IPS-20b (cell line): ENCODE data around the gene FRS2.
A peak's percentile ranks its signal among the peaks of the same experiment; 100 is the strongest.

Experiments used
- H3K27ac ChIP-seq: one replicate; pipeline ENCODE4 v1.5.1; 2013; ENCODE audit warnings: low read length
- H3K27me3 ChIP-seq: 2 replicates; pipeline ENCODE4 v1.6.1; 2013; ENCODE audit warnings: mild to moderate bottlenecking, low read length, inconsistent platforms; ENCODE audit not compliant: insufficient read depth
- H3K36me3 ChIP-seq: 2 replicates; pipeline ENCODE4 v1.6.1; 2013; ENCODE audit warnings: low read depth, mild to moderate bottlenecking, inconsistent platforms, low read length, moderate library complexity; ENCODE audit not compliant: insufficient read depth
- H3K4me1 ChIP-seq: 2 replicates; pipeline ENCODE4 v1.6.1; 2013; ENCODE audit warnings: mild to moderate bottlenecking, control low read depth, inconsistent platforms, low read length, moderate library complexity; ENCODE audit not compliant: insufficient read depth
- H3K4me3 ChIP-seq: 2 replicates; pipeline ENCODE4 v1.5.1; 2013; ENCODE audit warnings: mild to moderate bottlenecking, low read length, inconsistent platforms
- H3K9ac ChIP-seq: 2 replicates; pipeline ENCODE4 v1.6.1; 2013; ENCODE audit warnings: low read depth, mild to moderate bottlenecking, inconsistent platforms, low read length, moderate library complexity
- H3K9me3 ChIP-seq: 2 replicates; pipeline ENCODE4 v1.6.1; 2013; ENCODE audit warnings: mild to moderate bottlenecking, low read depth, low read length, inconsistent platforms; ENCODE audit not compliant: insufficient read depth

Gene FRS2

GRCh38 chr12:69575346-69575745, 105.2 kb downstream of the FRS2 start:
- no peaks in the 10 kb centered on the region for H3K4me1 ChIP-seq
- no peak overlapping the region for H3K9ac ChIP-seq
- H3K36me3 ChIP-seq, result peaks cover 46% of the 10 kb centered on the region
- H3K27me3 ChIP-seq, result no peaks in the 10 kb centered on the region
- H3K4me3 ChIP-seq, result no peak overlapping the region
- no peaks in the 10 kb centered on the region for H3K9me3 ChIP-seq
- no peak overlapping the region for H3K27ac ChIP-seq

DNA sequence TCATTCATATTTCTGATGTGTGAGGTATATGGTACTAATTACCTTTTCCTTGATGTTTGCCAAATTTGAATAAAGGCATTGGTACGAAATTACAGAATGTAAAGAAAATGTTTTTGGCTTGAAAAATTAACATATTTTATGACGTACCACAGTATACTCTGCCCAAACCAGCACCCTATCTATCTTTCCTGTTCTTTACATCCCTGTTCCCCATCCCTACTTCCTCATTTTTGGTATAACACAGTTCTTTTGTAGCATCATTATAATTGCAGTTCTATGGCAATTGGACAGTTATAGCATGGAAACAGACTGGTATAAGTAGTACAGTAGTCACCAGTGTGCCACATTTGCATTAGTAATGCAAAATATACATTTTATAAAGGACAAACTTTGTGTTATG, 108.1 kb downstream of the FRS2 start:
- Histone ChIP-seq H3K27me3 (no peaks in the 10 kb centered on the region), H3K4me3 (no peak overlapping the region), H3K4me1 (peaks cover under 1% of the 10 kb centered on the region; the same call in 1 of the 2 replicates), H3K9me3 (no peaks in the 10 kb centered on the region), H3K36me3 (peaks cover 29% of the 10 kb centered on the region), H3K9ac (no peak overlapping the region), H3K27ac (no peak overlapping the region)

GRCh38 chr12:69579029-69579428, 108.8 kb downstream of the FRS2 start:
- H3K4me3 ChIP-seq, result no peak overlapping the region
- no peaks in the 10 kb centered on the region for H3K27me3 ChIP-seq
- no peaks in the 10 kb centered on the region for H3K9me3 ChIP-seq
- H3K27ac ChIP-seq, result no peak overlapping the region
- H3K4me1 ChIP-seq, result peaks cover 4% of the 10 kb centered on the region; the same call in 1 of the 2 replicates
- peaks cover 22% of the 10 kb centered on the region for H3K36me3 ChIP-seq
- H3K9ac ChIP-seq, result no peak overlapping the region

GRCh38 chr12:69580074-69580473, 109.9 kb downstream of the FRS2 start:
- no peaks in the 10 kb centered on the region for H3K9me3 ChIP-seq
- H3K27ac ChIP-seq, result no peak overlapping the region
- H3K27me3 ChIP-seq, result no peaks in the 10 kb centered on the region
- peaks cover 11% of the 10 kb centered on the region for H3K36me3 ChIP-seq
- no peak overlapping the region for H3K4me3 ChIP-seq
- H3K9ac ChIP-seq, result no peak overlapping the region
- H3K4me1 ChIP-seq, result peaks cover 4% of the 10 kb centered on the region; the same call in 1 of the 2 replicates

DNA sequence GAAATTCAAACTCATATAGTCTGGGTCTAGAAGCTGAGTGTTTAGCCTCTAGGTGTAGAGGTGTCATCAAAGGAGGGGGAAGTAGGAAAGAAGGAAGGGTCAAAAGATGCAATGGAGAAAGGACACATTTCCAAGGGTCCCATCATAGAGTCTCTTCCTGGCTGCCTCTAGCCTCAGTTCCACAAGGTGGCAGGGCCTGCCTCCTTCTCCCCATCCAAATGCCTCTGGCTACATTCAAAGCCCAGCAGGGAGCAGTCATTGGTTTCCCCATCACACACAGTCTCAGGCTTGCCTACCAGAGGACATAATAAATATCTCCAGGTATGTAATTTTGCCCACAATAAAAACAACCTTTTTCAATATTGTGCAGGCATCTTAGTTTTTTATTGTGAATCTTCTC, 113.0 kb downstream of the FRS2 start:
- H3K9ac ChIP-seq, result no peak overlapping the region
- no peaks in the 10 kb centered on the region for H3K9me3 ChIP-seq
- H3K4me1 ChIP-seq, result peaks cover 4% of the 10 kb centered on the region; the same call in 1 of the 2 replicates
- H3K27me3 ChIP-seq, result no peaks in the 10 kb centered on the region
- H3K36me3 ChIP-seq, result peaks cover 24% of the 10 kb centered on the region
- no peak overlapping the region for H3K4me3 ChIP-seq
- H3K27ac ChIP-seq, result no peak overlapping the region

- H3K4me3 ChIP-seq, result peak within 1 kb of the TSS; percentile 94
- H3K4me1 ChIP-seq, result peaks cover 4% of the 10 kb centered on the region; the same call in 1 of the 2 replicates
Measured at GRCh38 chr12:69585189-69586062, 115.2 kb downstream of the FRS2 start, which contains the start of gene CCT2. Gene CCT2, plus strand, starts transcription at chr12:69585459. Its CDS starts 63 bp downstream, at chr12:69585522.

GRCh38 chr12:69588527-69588926, 118.3 kb downstream of the FRS2 start:
- Histone ChIP-seq H3K4me3 (no peak overlapping the region), H3K4me1 (peaks cover under 1% of the 10 kb centered on the region; the same call in 1 of the 2 replicates), H3K9ac (no peak overlapping the region), H3K36me3 (peaks cover 77% of the 10 kb centered on the region), H3K9me3 (no peaks in the 10 kb centered on the region), H3K27me3 (no peaks in the 10 kb centered on the region), H3K27ac (no peak overlapping the region)

More at GRCh38 chr12:69585189-69586062, 115.2 kb downstream of the FRS2 start, which contains the start of gene CCT2:
- Histone ChIP-seq H3K27me3 (no peaks in the 10 kb centered on the region), H3K27ac (peak within 1 kb of the TSS; percentile 96), H3K9ac (peak within 1 kb of the TSS; percentile 99), H3K36me3 (peaks cover 46% of the 10 kb centered on the region), H3K9me3 (no peaks in the 10 kb centered on the region)

DNA sequence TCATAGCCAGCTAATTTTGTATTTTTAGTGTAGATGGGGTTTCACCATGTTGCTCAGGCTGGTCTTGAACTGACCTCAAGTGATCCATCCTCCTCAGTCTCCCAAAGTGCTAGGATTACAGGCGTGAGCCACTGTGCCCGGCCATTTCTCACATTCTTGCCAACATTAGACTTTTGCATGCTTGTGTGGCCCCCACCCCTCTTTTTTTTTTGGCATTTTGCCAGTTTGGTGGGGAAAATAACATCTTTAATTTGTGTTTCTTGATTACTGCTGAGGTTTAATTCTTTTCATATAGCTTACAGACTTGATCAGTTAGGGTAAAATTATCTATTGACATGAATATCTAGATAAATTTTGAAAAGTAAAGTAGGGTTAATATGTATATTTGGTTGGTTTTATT, 118.9 kb downstream of the FRS2 start:
- Histone ChIP-seq H3K4me3 (no peak overlapping the region), H3K4me1 (no peaks in the 10 kb centered on the region; the same call in 1 of the 2 replicates), H3K36me3 (peaks cover 82% of the 10 kb centered on the region), H3K27ac (no peak overlapping the region), H3K9ac (no peak overlapping the region), H3K9me3 (no peaks in the 10 kb centered on the region), H3K27me3 (no peaks in the 10 kb centered on the region)

DNA sequence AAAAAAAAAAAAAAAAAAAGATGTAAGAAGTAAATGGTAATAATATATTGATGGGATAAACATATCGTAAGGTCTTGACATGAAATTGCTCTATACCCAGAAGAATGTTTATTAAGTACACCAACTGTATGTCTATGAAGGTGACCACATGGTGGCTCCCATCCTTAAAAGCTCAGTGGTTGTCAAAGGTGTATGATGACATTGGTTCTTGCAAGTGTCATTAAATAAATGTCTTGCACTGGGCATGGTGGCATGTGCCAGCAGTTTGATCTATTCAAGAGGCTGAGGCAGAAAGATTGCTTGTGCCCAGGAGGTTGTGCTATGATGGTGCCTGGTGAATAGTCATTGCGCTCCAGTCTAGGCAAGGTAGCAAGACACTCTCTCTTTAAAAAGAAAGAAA, 125.5 kb downstream of the FRS2 start:
- no peaks in the 10 kb centered on the region for H3K9me3 ChIP-seq
- no peaks in the 10 kb centered on the region for H3K27me3 ChIP-seq
- no peak overlapping the region for H3K4me3 ChIP-seq
- H3K4me1 ChIP-seq, result no peaks in the 10 kb centered on the region
- no peak overlapping the region for H3K27ac ChIP-seq
- H3K36me3 ChIP-seq, result peaks cover 100% of the 10 kb centered on the region
- no peak overlapping the region for H3K9ac ChIP-seq

DNA sequence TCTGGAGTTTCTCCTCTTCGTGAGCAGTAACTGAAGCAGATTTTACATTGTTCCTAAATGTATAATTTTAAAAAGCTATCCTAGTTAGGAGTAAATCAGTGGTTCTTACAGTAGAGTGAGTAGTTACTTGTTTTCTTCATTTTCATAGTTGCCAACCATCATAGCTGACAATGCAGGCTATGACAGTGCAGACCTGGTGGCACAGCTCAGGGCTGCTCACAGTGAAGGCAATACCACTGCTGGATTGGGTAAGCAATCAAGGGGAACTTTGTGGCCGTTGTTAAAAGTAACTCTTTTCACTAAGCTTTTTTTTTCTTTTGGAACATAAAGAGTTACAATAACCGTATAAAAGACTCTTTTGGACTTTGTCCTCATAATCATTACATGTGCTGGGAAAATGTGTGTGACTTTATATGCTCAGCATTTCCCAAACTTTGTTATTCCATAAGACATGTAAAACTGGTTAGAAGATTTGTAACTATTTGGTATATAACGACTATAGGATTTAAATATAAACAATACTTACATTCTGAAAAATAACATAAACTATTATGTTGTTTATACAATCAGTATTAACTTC, 128.1 kb downstream of the FRS2 start:
- Histone ChIP-seq H3K9me3 (no peaks in the 10 kb centered on the region), H3K27ac (no peak overlapping the region), H3K4me1 (no peaks in the 10 kb centered on the region), H3K9ac (no peak overlapping the region), H3K27me3 (no peaks in the 10 kb centered on the region), H3K36me3 (peaks cover 100% of the 10 kb centered on the region), H3K4me3 (no peak overlapping the region)

DNA sequence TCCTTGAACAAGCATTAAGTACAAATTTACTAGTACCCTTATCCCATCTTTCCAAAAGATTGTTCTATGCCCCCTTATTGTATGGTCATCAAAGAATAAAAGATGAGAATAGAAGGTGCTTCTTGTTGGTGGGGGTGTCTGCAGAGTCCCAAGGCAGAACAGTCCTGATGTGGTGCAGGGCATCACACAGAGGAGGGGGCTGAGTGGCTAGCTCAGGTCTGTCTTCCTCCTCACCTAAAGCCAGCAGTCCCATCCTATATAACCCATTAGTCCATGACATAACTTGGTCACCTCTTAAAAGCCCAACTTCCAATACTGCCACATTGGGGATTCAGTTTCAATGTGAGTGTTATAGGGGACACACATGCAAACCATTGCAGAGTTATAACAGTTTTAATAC, 130.6 kb downstream of the FRS2 start:
- Histone ChIP-seq H3K27me3 (no peaks in the 10 kb centered on the region), H3K27ac (no peak overlapping the region), H3K36me3 (peaks cover 78% of the 10 kb centered on the region), H3K9ac (no peak overlapping the region), H3K9me3 (no peaks in the 10 kb centered on the region), H3K4me1 (no peaks in the 10 kb centered on the region), H3K4me3 (no peak overlapping the region)
